Measurements from ENCODE around the gene LRRC66. TPM values are rescaled to one million over a fixed set of nuclear protein-coding genes. Genes with fewer than 3 reads are reported as not detected.

The LRRC66 gene
- total RNA-seq, 1 donor from 2014 or later = 1.5 TPM

DNA sequence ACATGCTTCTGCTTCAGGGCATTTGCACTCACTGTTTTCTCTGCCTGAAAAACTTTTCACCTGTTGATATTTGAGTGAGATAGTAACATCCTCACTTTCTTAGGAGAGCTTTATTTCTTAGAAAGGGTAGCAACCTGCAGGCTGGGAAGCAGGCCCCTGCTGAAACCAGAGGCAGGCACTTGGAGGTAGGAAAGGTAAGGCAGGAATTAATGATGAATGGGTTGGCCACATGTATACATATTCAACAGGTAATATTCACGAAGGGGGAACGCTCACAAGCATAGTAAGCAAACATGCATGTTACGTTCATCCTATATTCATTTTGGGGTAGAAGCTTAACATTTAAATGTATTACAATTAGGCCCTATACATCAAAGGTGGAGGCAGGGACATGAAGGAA, 34.1 kb upstream of the LRRC66 start:
- TF ChIP-seq, protein P1, sequence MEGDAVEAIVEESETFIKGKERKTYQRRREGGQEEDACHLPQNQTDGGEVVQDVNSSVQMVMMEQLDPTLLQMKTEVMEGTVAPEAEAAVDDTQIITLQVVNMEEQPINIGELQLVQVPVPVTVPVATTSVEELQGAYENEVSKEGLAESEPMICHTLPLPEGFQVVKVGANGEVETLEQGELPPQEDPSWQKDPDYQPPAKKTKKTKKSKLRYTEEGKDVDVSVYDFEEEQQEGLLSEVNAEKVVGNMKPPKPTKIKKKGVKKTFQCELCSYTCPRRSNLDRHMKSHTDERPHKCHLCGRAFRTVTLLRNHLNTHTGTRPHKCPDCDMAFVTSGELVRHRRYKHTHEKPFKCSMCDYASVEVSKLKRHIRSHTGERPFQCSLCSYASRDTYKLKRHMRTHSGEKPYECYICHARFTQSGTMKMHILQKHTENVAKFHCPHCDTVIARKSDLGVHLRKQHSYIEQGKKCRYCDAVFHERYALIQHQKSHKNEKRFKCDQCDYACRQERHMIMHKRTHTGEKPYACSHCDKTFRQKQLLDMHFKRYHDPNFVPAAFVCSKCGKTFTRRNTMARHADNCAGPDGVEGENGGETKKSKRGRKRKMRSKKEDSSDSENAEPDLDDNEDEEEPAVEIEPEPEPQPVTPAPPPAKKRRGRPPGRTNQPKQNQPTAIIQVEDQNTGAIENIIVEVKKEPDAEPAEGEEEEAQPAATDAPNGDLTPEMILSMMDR (IDR thresholded peaks at IDR 0.05; ENCODE audit: partially characterized antibody, unreplicated experiment) = no peak
- Mint-ChIP-seq H3K27ac (ENCODE audit: unreplicated experiment) (no peak overlapping the region), H3K4me3 (ENCODE audit: unreplicated experiment) (no peak overlapping the region)

DNA sequence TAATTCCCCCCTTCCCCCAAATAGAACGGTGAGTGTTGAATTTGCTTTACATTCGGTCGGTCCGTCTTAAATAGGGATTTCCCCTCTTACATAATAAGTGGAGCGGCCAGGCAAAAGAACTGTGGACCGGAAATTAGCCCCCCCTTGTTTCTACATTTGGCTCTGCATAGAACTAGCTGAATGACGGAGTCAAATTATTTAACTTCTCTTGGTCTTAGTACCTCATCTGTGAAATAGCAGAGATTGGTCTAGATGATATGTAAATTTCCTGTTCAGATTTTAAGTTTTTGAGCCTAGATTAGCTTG, 32.3 kb upstream of the LRRC66 start:
- no peak for DNase-seq
- Mint-ChIP-seq H3K4me3 (ENCODE audit: unreplicated experiment) (peak overlapping the region; percentile 91), H3K27me3 (ENCODE audit: unreplicated experiment) (peaks cover 2% of the 10 kb centered on the region), H3K27ac (ENCODE audit: unreplicated experiment) (peak overlapping the region; percentile 76), H3K4me1 (ENCODE audit: low read depth, unreplicated experiment) (peaks cover 14% of the 10 kb centered on the region), H3K36me3 (ENCODE audit: unreplicated experiment) (no peaks in the 10 kb centered on the region), H3K9me3 (ENCODE audit: unreplicated experiment) (peaks cover 3% of the 10 kb centered on the region)
- TF ChIP-seq, protein P1 (IDR thresholded peaks at IDR 0.05; ENCODE audit: partially characterized antibody, unreplicated experiment) = no peak

More for the DNA sequence above, 34.1 kb upstream of the LRRC66 start:
- Mint-ChIP-seq H3K36me3 (ENCODE audit: unreplicated experiment) (no peaks in the 10 kb centered on the region), H3K4me1 (ENCODE audit: low read depth, unreplicated experiment) (peaks cover 14% of the 10 kb centered on the region), H3K27me3 (ENCODE audit: unreplicated experiment) (peaks cover 2% of the 10 kb centered on the region), H3K9me3 (ENCODE audit: unreplicated experiment) (peaks cover 3% of the 10 kb centered on the region)
- no peak for DNase-seq

DNA sequence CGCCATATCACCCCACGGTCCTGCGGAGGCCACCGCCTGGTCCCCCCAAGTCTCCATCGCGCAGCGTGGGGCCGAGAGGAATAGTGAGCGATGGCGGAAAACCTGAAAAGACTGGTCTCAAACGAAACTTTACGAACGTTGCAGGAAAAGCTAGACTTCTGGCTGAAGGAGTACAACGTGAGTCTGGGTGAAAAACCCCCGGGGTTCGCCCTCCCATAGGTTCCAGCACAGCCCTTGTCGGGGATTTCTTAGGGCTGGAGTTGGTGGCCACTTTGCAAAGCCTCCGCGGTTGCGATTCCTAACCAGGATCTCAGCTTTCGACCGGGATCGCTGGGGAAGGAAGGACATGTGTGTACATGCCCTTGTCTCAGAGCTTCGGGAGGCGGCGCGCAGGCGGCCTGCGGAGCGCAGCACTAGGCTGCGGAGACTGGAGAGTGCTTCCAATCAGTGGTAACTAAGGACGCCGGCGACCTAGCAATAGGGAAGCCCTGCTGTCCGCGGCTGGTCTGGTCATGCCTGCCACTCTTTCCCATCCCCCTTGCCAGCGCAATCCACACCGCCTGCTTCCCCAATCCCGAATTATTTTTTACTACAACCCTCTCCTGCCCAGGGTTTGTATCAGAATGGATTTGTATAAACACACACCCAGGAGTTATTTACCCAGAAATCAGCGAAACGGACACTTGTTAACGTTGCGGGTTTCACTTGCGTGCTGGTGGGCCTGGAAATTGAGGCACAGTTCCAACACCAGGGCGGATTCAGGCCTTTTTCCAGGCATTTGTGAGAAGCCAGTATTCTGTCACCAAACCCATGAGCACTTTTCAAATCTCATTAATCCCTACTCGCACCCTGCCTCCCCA, 31.7 kb upstream of the LRRC66 start:
- TF ChIP-seq, protein P1 (IDR thresholded peaks at IDR 0.05; ENCODE audit: partially characterized antibody, unreplicated experiment) = no peak
- peak overlapping the region; percentile 91 for H3K4me3 Mint-ChIP-seq (ENCODE audit: unreplicated experiment)

DNA sequence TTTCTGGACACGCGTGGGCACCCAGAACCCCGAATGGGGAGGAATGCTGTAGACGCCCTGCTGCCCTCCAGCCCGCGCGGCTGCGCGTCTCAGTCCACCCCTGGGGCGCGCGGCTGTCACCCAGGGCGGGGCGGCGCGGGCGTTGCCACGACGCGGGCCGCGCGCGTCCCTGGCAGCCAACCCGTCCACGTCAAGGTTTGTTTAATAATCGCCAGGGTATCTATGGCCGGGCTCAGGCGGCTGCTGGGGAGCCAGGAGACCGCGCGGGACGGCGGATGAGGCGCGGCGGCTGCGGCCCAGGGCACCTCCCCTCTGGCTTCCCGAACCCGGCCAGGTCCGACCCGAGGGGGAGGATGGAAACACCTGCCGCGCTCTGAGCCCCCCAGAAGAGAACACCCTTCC, 31.1 kb upstream of the LRRC66 start, which contains the start of gene SPATA18:
Gene SPATA18, plus strand, starts transcription at position 92 of the 402 bp plus-strand sequence. CDS start 401 bp downstream, outside the sequence.
- Mint-ChIP-seq H3K9me3 (ENCODE audit: unreplicated experiment) (peaks cover 5% of the 10 kb centered on the region), H3K4me3 (ENCODE audit: unreplicated experiment) (peak within 1 kb of the TSS; percentile 91), H3K36me3 (ENCODE audit: unreplicated experiment) (no peaks in the 10 kb centered on the region), H3K4me1 (ENCODE audit: low read depth, unreplicated experiment) (peaks cover 14% of the 10 kb centered on the region), H3K27ac (ENCODE audit: unreplicated experiment) (peak within 1 kb of the TSS; percentile 76), H3K27me3 (ENCODE audit: unreplicated experiment) (peaks cover 3% of the 10 kb centered on the region)
- TF ChIP-seq, protein P1 (IDR thresholded peaks at IDR 0.05; ENCODE audit: partially characterized antibody, unreplicated experiment) = no peak
- peak; percentile 32 for DNase-seq

More for the DNA sequence above, 31.7 kb upstream of the LRRC66 start:
- H3K36me3 Mint-ChIP-seq (ENCODE audit: unreplicated experiment) = no peaks in the 10 kb centered on the region
- peak; percentile 89 for DNase-seq
- H3K27ac Mint-ChIP-seq (ENCODE audit: unreplicated experiment) = peak overlapping the region; percentile 76
- H3K9me3 Mint-ChIP-seq (ENCODE audit: unreplicated experiment) = peaks cover 5% of the 10 kb centered on the region
- H3K27me3 Mint-ChIP-seq (ENCODE audit: unreplicated experiment) = peaks cover 3% of the 10 kb centered on the region
- peaks cover 14% of the 10 kb centered on the region for H3K4me1 Mint-ChIP-seq (ENCODE audit: low read depth, unreplicated experiment)

DNA sequence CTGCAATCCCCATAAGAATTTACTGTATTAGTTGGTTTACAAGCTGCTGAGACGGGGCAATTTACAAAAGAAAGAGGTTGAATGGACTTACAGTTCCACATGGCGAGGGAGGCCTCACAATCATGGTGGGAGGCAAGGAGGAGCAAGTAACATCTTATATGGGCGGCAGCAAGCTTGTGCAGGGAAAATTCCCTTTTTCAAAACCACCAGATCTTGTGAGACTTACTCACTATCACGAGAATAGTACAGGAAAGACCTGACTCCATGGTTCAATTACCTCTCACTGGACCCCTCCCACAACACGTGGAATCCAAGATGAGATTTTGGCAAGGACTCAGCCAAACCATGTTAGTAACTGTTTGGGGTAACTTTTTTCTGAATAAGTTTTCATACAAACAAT, 29.1 kb upstream of the LRRC66 start:
- Mint-ChIP-seq H3K4me3 (ENCODE audit: unreplicated experiment) (no peak overlapping the region), H3K4me1 (ENCODE audit: low read depth, unreplicated experiment) (peaks cover 8% of the 10 kb centered on the region), H3K9me3 (ENCODE audit: unreplicated experiment) (peaks cover 5% of the 10 kb centered on the region), H3K27me3 (ENCODE audit: unreplicated experiment) (peaks cover 3% of the 10 kb centered on the region), H3K36me3 (ENCODE audit: unreplicated experiment) (no peaks in the 10 kb centered on the region), H3K27ac (ENCODE audit: unreplicated experiment) (no peak overlapping the region)
- TF ChIP-seq, protein P1 (IDR thresholded peaks at IDR 0.05; ENCODE audit: partially characterized antibody, unreplicated experiment) = no peak
- DNase-seq = no peak

All from glutamatergic neuron (in vitro differentiated cells).